ENCODE measurements around the gene ATL1.
"Not testable (repeated sequence)": the region's sequence is repeated elsewhere in the genome, so short reads cannot be mapped to it uniquely, and the experiment has no call there.

The ATL1 gene

GRCh38 chr14:50647753-50648152, 87.8 kb downstream of the ATL1 start:
- H3K9me3 ChIP-seq (ENCODE audit: severe bottlenecking), result no peaks in the 10 kb centered on the region
- H3K36me3 ChIP-seq, result peaks cover 19% of the 10 kb centered on the region
- DNase-seq, result no peak
- H3K27me3 ChIP-seq (ENCODE audit: insufficient read depth, low read depth, severe bottlenecking), result no peaks in the 10 kb centered on the region
- no peak overlapping the region for H3K4me3 ChIP-seq (ENCODE audit: low read depth, low read length)
- TF ChIP-seq, protein P1, sequence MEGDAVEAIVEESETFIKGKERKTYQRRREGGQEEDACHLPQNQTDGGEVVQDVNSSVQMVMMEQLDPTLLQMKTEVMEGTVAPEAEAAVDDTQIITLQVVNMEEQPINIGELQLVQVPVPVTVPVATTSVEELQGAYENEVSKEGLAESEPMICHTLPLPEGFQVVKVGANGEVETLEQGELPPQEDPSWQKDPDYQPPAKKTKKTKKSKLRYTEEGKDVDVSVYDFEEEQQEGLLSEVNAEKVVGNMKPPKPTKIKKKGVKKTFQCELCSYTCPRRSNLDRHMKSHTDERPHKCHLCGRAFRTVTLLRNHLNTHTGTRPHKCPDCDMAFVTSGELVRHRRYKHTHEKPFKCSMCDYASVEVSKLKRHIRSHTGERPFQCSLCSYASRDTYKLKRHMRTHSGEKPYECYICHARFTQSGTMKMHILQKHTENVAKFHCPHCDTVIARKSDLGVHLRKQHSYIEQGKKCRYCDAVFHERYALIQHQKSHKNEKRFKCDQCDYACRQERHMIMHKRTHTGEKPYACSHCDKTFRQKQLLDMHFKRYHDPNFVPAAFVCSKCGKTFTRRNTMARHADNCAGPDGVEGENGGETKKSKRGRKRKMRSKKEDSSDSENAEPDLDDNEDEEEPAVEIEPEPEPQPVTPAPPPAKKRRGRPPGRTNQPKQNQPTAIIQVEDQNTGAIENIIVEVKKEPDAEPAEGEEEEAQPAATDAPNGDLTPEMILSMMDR (IDR thresholded peaks at IDR 0.05; ENCODE audit: low read depth, low read length), result no peak
- H3K27ac ChIP-seq, result no peak overlapping the region

- H3K4me3 ChIP-seq (ENCODE audit: low read depth, low read length), result no peak overlapping the region
- TF ChIP-seq, protein P1 (IDR thresholded peaks at IDR 0.05; ENCODE audit: low read depth, low read length), result no peak
- H3K27ac ChIP-seq, result no peak overlapping the region
- no peaks in the 10 kb centered on the region for H3K27me3 ChIP-seq (ENCODE audit: insufficient read depth, low read depth, severe bottlenecking)
- no peak for DNase-seq
- H3K9me3 ChIP-seq (ENCODE audit: severe bottlenecking), result no peaks in the 10 kb centered on the region
- H3K36me3 ChIP-seq, result peaks cover 4% of the 10 kb centered on the region; the same call in 1 of the 2 replicates
Measured at GRCh38 chr14:50649691-50650090, 89.7 kb downstream of the ATL1 start.

- TF ChIP-seq, protein P1 (IDR thresholded peaks at IDR 0.05; ENCODE audit: low read depth, low read length), result no peak
- Histone ChIP-seq H3K36me3 (peaks cover 31% of the 10 kb centered on the region), H3K9me3 (ENCODE audit: severe bottlenecking) (no peaks in the 10 kb centered on the region), H3K27me3 (ENCODE audit: insufficient read depth, low read depth, severe bottlenecking) (no peaks in the 10 kb centered on the region), H3K4me3 (ENCODE audit: low read depth, low read length) (no peak overlapping the region), H3K27ac (no peak overlapping the region)
- no peak for DNase-seq
Measured at GRCh38 chr14:50656776-50657175, 96.8 kb downstream of the ATL1 start.

DNA sequence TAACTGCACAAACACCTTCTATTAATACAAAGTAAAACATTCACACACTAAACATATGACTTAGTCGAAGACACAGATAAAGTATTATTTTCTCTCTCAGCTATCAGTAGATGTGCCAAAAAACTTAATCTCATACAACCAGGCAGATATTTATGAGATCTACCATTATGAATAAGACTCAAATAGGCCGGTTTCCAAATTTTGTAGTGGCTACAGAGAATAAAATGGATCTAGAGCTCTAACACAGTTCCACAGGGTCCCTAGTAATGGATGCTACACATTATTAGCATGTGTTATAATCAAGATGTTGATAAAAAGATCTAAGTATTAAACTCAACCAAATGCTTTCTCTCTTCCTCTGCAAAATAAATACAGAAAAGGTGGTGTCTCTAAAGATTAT, 97.8 kb downstream of the ATL1 start:
- TF ChIP-seq, protein P1 (IDR thresholded peaks at IDR 0.05; ENCODE audit: low read depth, low read length), result no peak
- no peaks in the 10 kb centered on the region for H3K27me3 ChIP-seq (ENCODE audit: insufficient read depth, low read depth, severe bottlenecking)
- no peak for DNase-seq
- H3K27ac ChIP-seq, result no peak overlapping the region
- peaks cover 35% of the 10 kb centered on the region for H3K36me3 ChIP-seq
- H3K9me3 ChIP-seq (ENCODE audit: severe bottlenecking), result no peaks in the 10 kb centered on the region
- H3K4me3 ChIP-seq (ENCODE audit: low read depth, low read length), result no peak overlapping the region

- Histone ChIP-seq H3K9me3 (ENCODE audit: severe bottlenecking) (no peaks in the 10 kb centered on the region), H3K27me3 (ENCODE audit: insufficient read depth, low read depth, severe bottlenecking) (no peaks in the 10 kb centered on the region), H3K27ac (no peak overlapping the region), H3K4me3 (ENCODE audit: low read depth, low read length) (no peak overlapping the region), H3K36me3 (peaks cover 35% of the 10 kb centered on the region)
- DNase-seq, result no peak
- TF ChIP-seq, protein P1 (IDR thresholded peaks at IDR 0.05; ENCODE audit: low read depth, low read length), result no peak
Measured at GRCh38 chr14:50658203-50658602, 98.3 kb downstream of the ATL1 start.

GRCh38 chr14:50659327-50659974, 99.5 kb downstream of the ATL1 start:
- Histone ChIP-seq H3K27ac (no peak overlapping the region), H3K36me3 (peaks cover 35% of the 10 kb centered on the region), H3K4me3 (ENCODE audit: low read depth, low read length) (no peak overlapping the region), H3K9me3 (ENCODE audit: severe bottlenecking) (no peaks in the 10 kb centered on the region), H3K27me3 (ENCODE audit: insufficient read depth, low read depth, severe bottlenecking) (no peaks in the 10 kb centered on the region)
- DNase-seq, result no peak
- TF ChIP-seq, protein P1 (IDR thresholded peaks at IDR 0.05; ENCODE audit: low read depth, low read length), result no peak

DNA sequence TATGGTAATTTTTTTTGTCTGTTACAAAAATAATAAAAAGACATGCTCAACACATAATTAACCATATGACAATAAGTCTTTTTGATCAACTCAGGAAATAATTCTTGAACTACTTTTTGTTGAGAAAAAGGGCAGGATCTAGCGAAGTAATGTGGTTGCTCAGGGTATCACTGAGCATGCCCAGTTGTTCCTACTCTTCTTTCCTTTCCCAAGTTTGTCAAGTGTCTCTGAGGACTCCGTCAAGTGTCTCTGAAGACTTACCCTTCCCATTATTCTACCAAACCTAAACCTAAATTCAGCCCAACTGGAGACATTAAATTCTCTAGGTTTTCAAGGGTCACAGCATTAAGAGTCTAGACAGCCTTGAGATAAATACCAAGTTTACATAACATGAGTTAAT, 104.6 kb downstream of the ATL1 start:
- H3K36me3 ChIP-seq, result peaks cover 27% of the 10 kb centered on the region
- not testable (repeated sequence) for H3K27me3 ChIP-seq (ENCODE audit: insufficient read depth, low read depth, severe bottlenecking); H3K9me3 ChIP-seq (ENCODE audit: severe bottlenecking); H3K4me3 ChIP-seq (ENCODE audit: low read depth, low read length); H3K27ac ChIP-seq; DNase-seq

GRCh38 chr14:50665300-50665699, 105.4 kb downstream of the ATL1 start:
- H3K4me3 ChIP-seq (ENCODE audit: low read depth, low read length); DNase-seq; H3K27me3 ChIP-seq (ENCODE audit: insufficient read depth, low read depth, severe bottlenecking); H3K9me3 ChIP-seq (ENCODE audit: severe bottlenecking); H3K27ac ChIP-seq: not testable (repeated sequence)
- peaks cover 23% of the 10 kb centered on the region for H3K36me3 ChIP-seq
